Panc1 (cell line): ENCODE results near the gene CACFD1.

Experiments used
- TF ChIP-seq, protein P1 (sequence below): fragments of 450-650 bp; IDR thresholded peaks from 2 replicates; pipeline ENCODE4 v1.5.1; 2017; ENCODE audit warnings: mild to moderate bottlenecking
- TF ChIP-seq, protein P2 (sequence below), 2 experiments: IDR thresholded peaks; 2 replicates each; pipeline ENCODE4 v1.6.1; 2011 to 2012; ENCODE audit warnings: low read depth in 2 of 2, control low read depth in 1 of 2, low read length in 1 of 2, mild to moderate bottlenecking in 1 of 2, moderate library complexity in 1 of 2; ENCODE audit not compliant: insufficient read depth in 1 of 2

DNA sequence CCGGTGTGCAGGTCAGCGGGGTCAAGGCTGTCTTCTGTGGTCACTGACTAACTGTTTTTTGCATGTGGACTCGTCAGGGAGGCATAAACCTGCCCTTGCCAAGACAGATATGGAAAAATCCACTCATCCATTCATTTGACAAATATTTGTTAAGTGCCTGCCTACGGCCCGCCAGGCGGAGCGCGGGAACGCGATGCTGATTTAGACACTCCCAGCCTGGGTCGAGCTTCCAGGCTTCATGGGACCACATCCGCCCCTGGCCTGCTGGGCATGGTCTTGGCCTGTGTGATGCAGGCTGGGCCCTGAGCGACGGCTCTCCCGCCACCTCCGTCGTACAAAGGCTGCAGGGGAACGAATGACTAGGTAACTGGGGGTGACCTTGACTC lies 46.9 kb downstream of the CACFD1 start:
- TF ChIP-seq, protein P1, sequence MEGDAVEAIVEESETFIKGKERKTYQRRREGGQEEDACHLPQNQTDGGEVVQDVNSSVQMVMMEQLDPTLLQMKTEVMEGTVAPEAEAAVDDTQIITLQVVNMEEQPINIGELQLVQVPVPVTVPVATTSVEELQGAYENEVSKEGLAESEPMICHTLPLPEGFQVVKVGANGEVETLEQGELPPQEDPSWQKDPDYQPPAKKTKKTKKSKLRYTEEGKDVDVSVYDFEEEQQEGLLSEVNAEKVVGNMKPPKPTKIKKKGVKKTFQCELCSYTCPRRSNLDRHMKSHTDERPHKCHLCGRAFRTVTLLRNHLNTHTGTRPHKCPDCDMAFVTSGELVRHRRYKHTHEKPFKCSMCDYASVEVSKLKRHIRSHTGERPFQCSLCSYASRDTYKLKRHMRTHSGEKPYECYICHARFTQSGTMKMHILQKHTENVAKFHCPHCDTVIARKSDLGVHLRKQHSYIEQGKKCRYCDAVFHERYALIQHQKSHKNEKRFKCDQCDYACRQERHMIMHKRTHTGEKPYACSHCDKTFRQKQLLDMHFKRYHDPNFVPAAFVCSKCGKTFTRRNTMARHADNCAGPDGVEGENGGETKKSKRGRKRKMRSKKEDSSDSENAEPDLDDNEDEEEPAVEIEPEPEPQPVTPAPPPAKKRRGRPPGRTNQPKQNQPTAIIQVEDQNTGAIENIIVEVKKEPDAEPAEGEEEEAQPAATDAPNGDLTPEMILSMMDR, result no peak
- TF ChIP-seq, protein P2, sequence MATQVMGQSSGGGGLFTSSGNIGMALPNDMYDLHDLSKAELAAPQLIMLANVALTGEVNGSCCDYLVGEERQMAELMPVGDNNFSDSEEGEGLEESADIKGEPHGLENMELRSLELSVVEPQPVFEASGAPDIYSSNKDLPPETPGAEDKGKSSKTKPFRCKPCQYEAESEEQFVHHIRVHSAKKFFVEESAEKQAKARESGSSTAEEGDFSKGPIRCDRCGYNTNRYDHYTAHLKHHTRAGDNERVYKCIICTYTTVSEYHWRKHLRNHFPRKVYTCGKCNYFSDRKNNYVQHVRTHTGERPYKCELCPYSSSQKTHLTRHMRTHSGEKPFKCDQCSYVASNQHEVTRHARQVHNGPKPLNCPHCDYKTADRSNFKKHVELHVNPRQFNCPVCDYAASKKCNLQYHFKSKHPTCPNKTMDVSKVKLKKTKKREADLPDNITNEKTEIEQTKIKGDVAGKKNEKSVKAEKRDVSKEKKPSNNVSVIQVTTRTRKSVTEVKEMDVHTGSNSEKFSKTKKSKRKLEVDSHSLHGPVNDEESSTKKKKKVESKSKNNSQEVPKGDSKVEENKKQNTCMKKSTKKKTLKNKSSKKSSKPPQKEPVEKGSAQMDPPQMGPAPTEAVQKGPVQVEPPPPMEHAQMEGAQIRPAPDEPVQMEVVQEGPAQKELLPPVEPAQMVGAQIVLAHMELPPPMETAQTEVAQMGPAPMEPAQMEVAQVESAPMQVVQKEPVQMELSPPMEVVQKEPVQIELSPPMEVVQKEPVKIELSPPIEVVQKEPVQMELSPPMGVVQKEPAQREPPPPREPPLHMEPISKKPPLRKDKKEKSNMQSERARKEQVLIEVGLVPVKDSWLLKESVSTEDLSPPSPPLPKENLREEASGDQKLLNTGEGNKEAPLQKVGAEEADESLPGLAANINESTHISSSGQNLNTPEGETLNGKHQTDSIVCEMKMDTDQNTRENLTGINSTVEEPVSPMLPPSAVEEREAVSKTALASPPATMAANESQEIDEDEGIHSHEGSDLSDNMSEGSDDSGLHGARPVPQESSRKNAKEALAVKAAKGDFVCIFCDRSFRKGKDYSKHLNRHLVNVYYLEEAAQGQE (IDR thresholded peaks at IDR 0.05; ENCODE audit: insufficient read depth in 1 of 2, low read depth in 2 of 2, low read length in 1 of 2), result no peak
